ENCODE data around the gene FBXO24.

DNA sequence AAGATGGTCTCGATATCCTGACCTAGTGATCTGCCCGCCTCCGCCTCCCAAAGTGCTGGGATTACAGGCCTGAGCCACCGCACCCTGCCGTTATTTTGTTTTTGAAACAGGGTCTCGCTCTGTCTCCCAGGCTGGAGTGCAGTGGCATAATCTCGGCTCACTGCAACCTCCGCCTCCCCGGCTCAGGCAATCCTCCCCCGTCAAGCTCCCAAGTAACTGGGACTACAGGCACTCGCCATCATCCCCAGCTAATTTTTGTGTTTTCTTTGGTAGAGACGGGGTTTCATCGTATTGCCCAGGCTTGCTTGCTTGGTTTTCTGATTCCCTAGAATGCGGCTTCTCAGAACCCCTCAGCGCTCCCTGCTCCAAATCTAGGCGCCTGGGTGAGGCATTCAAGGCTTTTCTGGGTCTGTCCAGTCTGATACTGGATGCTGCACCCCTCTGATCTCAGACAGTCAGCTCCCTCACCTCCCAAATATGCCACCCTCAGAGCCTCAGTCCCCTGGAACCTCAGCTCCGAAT is 53.9 kb downstream of the FBXO24 start:
- TF ChIP-seq, protein P1, sequence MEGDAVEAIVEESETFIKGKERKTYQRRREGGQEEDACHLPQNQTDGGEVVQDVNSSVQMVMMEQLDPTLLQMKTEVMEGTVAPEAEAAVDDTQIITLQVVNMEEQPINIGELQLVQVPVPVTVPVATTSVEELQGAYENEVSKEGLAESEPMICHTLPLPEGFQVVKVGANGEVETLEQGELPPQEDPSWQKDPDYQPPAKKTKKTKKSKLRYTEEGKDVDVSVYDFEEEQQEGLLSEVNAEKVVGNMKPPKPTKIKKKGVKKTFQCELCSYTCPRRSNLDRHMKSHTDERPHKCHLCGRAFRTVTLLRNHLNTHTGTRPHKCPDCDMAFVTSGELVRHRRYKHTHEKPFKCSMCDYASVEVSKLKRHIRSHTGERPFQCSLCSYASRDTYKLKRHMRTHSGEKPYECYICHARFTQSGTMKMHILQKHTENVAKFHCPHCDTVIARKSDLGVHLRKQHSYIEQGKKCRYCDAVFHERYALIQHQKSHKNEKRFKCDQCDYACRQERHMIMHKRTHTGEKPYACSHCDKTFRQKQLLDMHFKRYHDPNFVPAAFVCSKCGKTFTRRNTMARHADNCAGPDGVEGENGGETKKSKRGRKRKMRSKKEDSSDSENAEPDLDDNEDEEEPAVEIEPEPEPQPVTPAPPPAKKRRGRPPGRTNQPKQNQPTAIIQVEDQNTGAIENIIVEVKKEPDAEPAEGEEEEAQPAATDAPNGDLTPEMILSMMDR (IDR thresholded peaks at IDR 0.05): no peak
- TF ChIP-seq POLR2A (IDR thresholded peaks at IDR 0.05): no peak

All from body of pancreas (tissue), 4 donors.